Astrocyte (in vitro differentiated cells and primary cell): Measurements from ENCODE around the gene FCGR1A.
"Not testable (repeated sequence)": the region's sequence is repeated elsewhere in the genome, so short reads cannot be mapped to it uniquely, and the experiment has no call there.

ENCODE experiments used
- CTCF ChIP-seq: IDR thresholded peaks from 2 replicates; pipeline ENCODE4 v1.5.1; 2011; ENCODE audit warnings: low read depth, mild to moderate bottlenecking, inconsistent platforms, low read length, moderate library complexity; ENCODE audit not compliant: insufficient read depth
- EZH2 ChIP-seq: IDR thresholded peaks from 2 replicates; pipeline ENCODE4 v1.6.1; 2012; ENCODE audit warnings: mild to moderate bottlenecking, low read length, inconsistent platforms; ENCODE audit not compliant: insufficient read depth

- not testable (repeated sequence) for TF ChIP-seq CTCF, EZH2
Measured at GRCh38 chr1:149732781-149733180, 49.7 kb upstream of the FCGR1A start.
